H9 (cell line): ENCODE results near the gene MEN1. TPM values are rescaled to one million over a fixed set of nuclear protein-coding genes. Genes with fewer than 3 reads are reported as not detected.

Experiments used
- DNase-seq: peaks from one replicate; pipeline ENCODE4 v3.0.0-alpha.2; 2017
- H2AFZ ChIP-seq: one replicate; pipeline ENCODE4 v1.6.1; 2013; ENCODE audit warnings: mild to moderate bottlenecking, low read length, control low read depth, moderate library complexity
- H2AK5ac ChIP-seq: 2 replicates; pipeline ENCODE4 v1.6.1; 2013; ENCODE audit warnings: low read length, control low read depth, mixed read lengths; ENCODE audit not compliant: insufficient read length
- H2BK120ac ChIP-seq: one replicate; pipeline ENCODE4 v1.6.1; 2013; ENCODE audit warnings: low read depth, mild to moderate bottlenecking, low read length, control low read depth, inconsistent platforms; ENCODE audit not compliant: poor library complexity, severe bottlenecking
- H2BK12ac ChIP-seq: 2 replicates; pipeline ENCODE4 v1.6.1; 2013; ENCODE audit warnings: low read length, control low read depth, mixed read lengths, low read depth; ENCODE audit not compliant: insufficient read length
- H2BK15ac ChIP-seq: 2 replicates; pipeline ENCODE4 v1.6.1; 2013; ENCODE audit warnings: low read depth, low read length, control low read depth
- H2BK20ac ChIP-seq: one replicate; pipeline ENCODE4 v1.6.1; 2013; ENCODE audit warnings: low read depth, mild to moderate bottlenecking, low read length, control low read depth, inconsistent platforms; ENCODE audit not compliant: poor library complexity, severe bottlenecking
- H2BK5ac ChIP-seq: 2 replicates; pipeline ENCODE4 v1.6.1; 2013; ENCODE audit warnings: low read length, control low read depth, mixed read lengths; ENCODE audit not compliant: insufficient read length
- H3K14ac ChIP-seq: 2 replicates; pipeline ENCODE4 v1.6.1; 2013; ENCODE audit warnings: low read length, control low read depth; ENCODE audit not compliant: insufficient read depth
- H3K18ac ChIP-seq: 2 replicates; pipeline ENCODE4 v1.6.1; 2013; ENCODE audit warnings: low read depth, mild to moderate bottlenecking, mixed read lengths, low read length, control low read depth; ENCODE audit not compliant: insufficient read length
- H3K23ac ChIP-seq: 2 replicates; pipeline ENCODE4 v1.6.1; 2013; ENCODE audit warnings: low read length, control low read depth, mixed read lengths, low read depth; ENCODE audit not compliant: insufficient read length
- H3K23me2 ChIP-seq: 2 replicates; pipeline ENCODE4 v1.6.1; 2013; ENCODE audit warnings: low read depth, mild to moderate bottlenecking, mixed read lengths, low read length, control low read depth; ENCODE audit not compliant: insufficient read length, poor library complexity, severe bottlenecking
- H3K27ac ChIP-seq: 2 replicates; pipeline ENCODE4 v1.5.1; 2013; ENCODE audit warnings: low read length, control low read depth, mixed read lengths, low read depth; ENCODE audit not compliant: insufficient read length
- H3K27me3 ChIP-seq: 2 replicates; pipeline ENCODE4 v1.6.1; 2013; ENCODE audit warnings: low read length, control low read depth, inconsistent platforms; ENCODE audit not compliant: insufficient read depth
- H3K4ac ChIP-seq: 2 replicates; pipeline ENCODE4 v1.6.1; 2013; ENCODE audit warnings: low read depth, mild to moderate bottlenecking, control low read depth, inconsistent platforms, low read length, moderate library complexity
- H3K4me1 ChIP-seq: 2 replicates; pipeline ENCODE4 v1.6.1; 2013; ENCODE audit warnings: low read length, control low read depth, inconsistent platforms; ENCODE audit not compliant: insufficient read depth
- H3K4me2 ChIP-seq: 2 replicates; pipeline ENCODE4 v1.6.1; 2013; ENCODE audit warnings: low read length, control low read depth, mixed read lengths; ENCODE audit not compliant: insufficient read length, insufficient read depth
- H3K56ac ChIP-seq: 2 replicates; pipeline ENCODE4 v1.6.1; 2013; ENCODE audit warnings: low read depth, mild to moderate bottlenecking, mixed read lengths, low read length, control low read depth; ENCODE audit not compliant: insufficient read length
- H3K79me1 ChIP-seq: 2 replicates; pipeline ENCODE4 v1.6.1; 2013; ENCODE audit warnings: low read depth, mild to moderate bottlenecking, moderate library complexity, low read length, control low read depth, inconsistent platforms; ENCODE audit not compliant: insufficient read depth, poor library complexity, severe bottlenecking
- H3K79me2 ChIP-seq: 2 replicates; pipeline ENCODE4 v1.6.1; 2013; ENCODE audit warnings: low read length, control low read depth, inconsistent platforms; ENCODE audit not compliant: insufficient read depth
- H3K9ac ChIP-seq: 2 replicates; pipeline ENCODE4 v1.6.1; 2013; ENCODE audit warnings: low read length, control low read depth, mixed read lengths; ENCODE audit not compliant: insufficient read length; ENCODE audit errors: extremely low read depth
- H3K9me3 ChIP-seq: one replicate; pipeline ENCODE4 v1.6.1; 2013; ENCODE audit warnings: low read depth, low read length, inconsistent platforms; ENCODE audit not compliant: control insufficient read depth
- H3T11ph ChIP-seq: one replicate; pipeline ENCODE4 v1.6.1; 2013; ENCODE audit warnings: mild to moderate bottlenecking, low read length, control low read depth, inconsistent platforms
- H4K20me1 ChIP-seq: one replicate; pipeline ENCODE4 v1.6.1; 2013; ENCODE audit not compliant: control insufficient read depth, insufficient read length, insufficient read depth
- H4K5ac ChIP-seq: 2 replicates; pipeline ENCODE4 v1.6.1; 2013; ENCODE audit warnings: low read depth, mild to moderate bottlenecking, mixed read lengths, low read length, control low read depth; ENCODE audit not compliant: insufficient read length
- H4K8ac ChIP-seq: replicated peaks from 2 replicates; pipeline ENCODE4 v1.6.1; 2013; ENCODE audit warnings: low read length, control low read depth, mixed read lengths, low read depth; ENCODE audit not compliant: insufficient read length
- H4K91ac ChIP-seq: 2 replicates; pipeline ENCODE4 v1.6.1; 2013; ENCODE audit warnings: low read depth, mild to moderate bottlenecking, moderate library complexity, mixed read lengths, low read length, control low read depth; ENCODE audit not compliant: insufficient read length
- H3K27ac Mint-ChIP-seq, 3 experiments: 2 replicates in 2 of 3; 3 replicates in 1 of 3; pipeline ENCODE4 v1.8.0; 2020 to 2021; ENCODE audit warnings: mixed read lengths in 3 of 3, mild to moderate bottlenecking in 1 of 3, moderate library complexity in 1 of 3
- H3K27me3 Mint-ChIP-seq: 2 replicates; pipeline ENCODE4 v1.8.0; 2021; ENCODE audit warnings: low read depth, mild to moderate bottlenecking, moderate library complexity, mixed read lengths
- H3K36me3 Mint-ChIP-seq, 3 experiments: 2 replicates in 2 of 3; 3 replicates in 1 of 3; pipeline ENCODE4 v1.8.0; 2020 to 2021; ENCODE audit warnings: low read depth in 3 of 3, mixed read lengths in 3 of 3; ENCODE audit not compliant: insufficient read depth in 1 of 3
- H3K4me1 Mint-ChIP-seq, 2 experiments: 2 replicates each; pipeline ENCODE4 v1.8.0; 2020; ENCODE audit warnings: mixed read lengths in 2 of 2
- H3K4me3 Mint-ChIP-seq, 2 experiments: 2 replicates in 1 of 2; 3 replicates in 1 of 2; pipeline ENCODE4 v1.8.0; 2020 to 2021; ENCODE audit warnings: mild to moderate bottlenecking in 2 of 2, mixed read lengths in 2 of 2, moderate library complexity in 1 of 2
- H3K9me3 Mint-ChIP-seq, 2 experiments: 2 replicates in 1 of 2; 3 replicates in 1 of 2; pipeline ENCODE4 v1.8.0; 2020; ENCODE audit warnings: mild to moderate bottlenecking in 2 of 2, mixed read lengths in 2 of 2, moderate library complexity in 1 of 2
- CTCF ChIP-seq: fragments of 200-600 bp; sonication (generic); conservative IDR thresholded peaks from 3 replicates; pipeline ENCODE4 v1.8.0; 2021; ENCODE audit warnings: antibody characterized with exemption, mild to moderate bottlenecking
- WGBS: extraction: QIAGEN DNeasy Blood & Tissue Kit; methylation state at CpG from one replicate; pipeline ENCODE4 v1.1.7; 2013; ENCODE audit warnings: missing lambda C conversion rate, low lambda C conversion rate, mixed read lengths; ENCODE audit not compliant: insufficient read length; ENCODE audit errors: extremely low coverage; 5-methylcytosine and 5-hydroxymethylcytosine counted together
- total RNA-seq: library from RNA; stranded (reverse); gene quantifications from 2 replicates; pipeline ENCODE4 v1.2.1, GENCODE V29; 2021

Gene MEN1
- total RNA-seq, 1 experiment from 2014 or later, result 49.9 TPM

- Histone ChIP-seq H2BK20ac (no peak overlapping the region), H3K27ac (no peak overlapping the region), H3K4me1 (no peaks in the 10 kb centered on the region), H2BK5ac (no peak overlapping the region), H4K20me1 (no peaks in the 10 kb centered on the region), H4K5ac (no peak overlapping the region), H4K91ac (no peak overlapping the region), H3T11ph (no peak overlapping the region), H2BK120ac (no peak overlapping the region), H3K18ac (no peak overlapping the region), H3K4ac (no peak overlapping the region), H3K27me3 (no peaks in the 10 kb centered on the region), H3K23ac (no peak overlapping the region), H3K14ac (no peak overlapping the region), H2AK5ac (no peak overlapping the region), H3K4me2 (no peak overlapping the region), H2BK12ac (no peak overlapping the region), H3K23me2 (no peaks in the 10 kb centered on the region), H3K9me3 (no peaks in the 10 kb centered on the region), H3K9ac (no peak overlapping the region), H4K8ac (no peak overlapping the region), H3K79me1 (no peaks in the 10 kb centered on the region), H3K79me2 (no peaks in the 10 kb centered on the region), H2BK15ac (no peak overlapping the region), H2AFZ (no peak overlapping the region), H3K56ac (no peak overlapping the region)
- Mint-ChIP-seq H3K9me3 (no peaks in the 10 kb centered on the region), H3K27ac (no peak overlapping the region), H3K4me1 (0 out of 4 replicates have a peak, but pooled peaks cover 0 to 2% of the 10 kb centered on the region in 2 experiments), H3K27me3 (no peaks in the 10 kb centered on the region), H3K4me3 (no peak overlapping the region; a peak in 1 of 5 replicates), H3K36me3 (peaks cover 0 to 15% (median 6%) of the 10 kb centered on the region in 3 experiments; a peak in 2 of 7 replicates)
- no peak for DNase-seq
- WGBS, result no CpG with 5 or more reads among the region's 4 CpGs
- no peak for TF ChIP-seq CTCF
Observed at GRCh38 chr11:64792482-64792881, 17.9 kb downstream of the MEN1 start.
